Right lobe of liver (tissue), 4 donors: ENCODE results near the gene ZMIZ1.

Experiments
- CTCF ChIP-seq, 4 donors: fragments of 200-600 bp in 3 of 4; fragments of 450-650 bp in 1 of 4; IDR thresholded peaks; one replicate each; pipeline versions ENCODE4 v1.5.1 to v1.8.0; 2016 to 2022; ENCODE audit warnings: antibody characterized with exemption in 4 of 4, mild to moderate bottlenecking in 2 of 4
- POLR2A ChIP-seq: fragments of 450-650 bp; IDR thresholded peaks from one replicate; pipeline ENCODE4 v1.6.1; 2017; ENCODE audit warnings: antibody characterized with exemption, mild to moderate bottlenecking
- donor health status: DM: no; HTN: no; CAD: no.
- donor health status: DM: no; HTN: no; CAD: no.
- donor health status: DM: no; HTN: yes; CAD: no.

DNA sequence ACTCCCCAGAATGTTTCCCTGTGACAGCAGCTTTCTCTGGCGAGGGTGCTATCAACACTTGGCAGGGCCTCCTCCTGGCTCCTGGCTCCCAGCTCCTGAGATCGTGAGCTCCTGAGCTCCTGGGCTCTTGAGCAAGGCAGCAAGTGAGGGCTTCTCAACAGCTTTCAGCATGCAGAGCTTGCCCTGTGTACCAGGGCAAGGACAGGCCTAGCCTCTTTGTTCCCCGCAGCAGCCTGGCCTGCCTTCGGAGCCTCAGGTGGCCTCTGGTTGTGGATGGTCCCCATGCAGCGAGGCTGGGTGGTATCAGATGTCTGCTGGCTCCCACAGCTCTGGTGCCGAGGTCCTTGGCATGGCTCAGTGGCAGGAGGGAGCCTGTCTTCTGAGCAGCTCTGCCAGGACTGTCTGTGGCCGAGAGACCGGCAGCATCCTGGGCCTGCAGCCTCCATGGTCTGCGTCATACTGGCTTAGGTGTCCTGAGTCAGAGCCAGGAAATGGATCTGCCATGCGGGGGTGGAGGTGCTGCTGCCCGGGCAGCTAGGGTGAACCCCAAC lies 44.2 kb downstream of the ZMIZ1 start:
- no peak for TF ChIP-seq CTCF (IDR thresholded peaks at IDR 0.05)
- TF ChIP-seq POLR2A: no peak
